Right lobe of liver (tissue), 6 donors: ENCODE measurements around the gene EVL. TPM values are rescaled to one million over a fixed set of nuclear protein-coding genes. Genes with fewer than 3 reads are reported as not detected.

Experiments used
- ATAC-seq, 4 donors: fragments of 200-7000 bp; cut with Tn5 transposase; one replicate each; pipeline ENCODE4 v1.9.1; 2020; ENCODE audit warnings: mild to moderate bottlenecking in 4 of 4, moderate library complexity in 4 of 4
- DNase-seq, 3 donors: peaks; one replicate each; pipeline ENCODE4 v3.0.0-alpha.2; 2020
- H3K27ac ChIP-seq, 3 donors: fragments of 200-600 bp; one replicate each; pipeline ENCODE4 v1.8.0; 2022
- H3K27me3 ChIP-seq, 2 donors: fragments of 200-600 bp; one replicate each; pipeline ENCODE4 v1.8.0; 2022
- H3K36me3 ChIP-seq, 4 donors: fragments of 200-600 bp; sonication (generic) in 1 of 4; one replicate each; pipeline versions ENCODE4 v1.5.1 to v1.8.0; 2017 to 2022; ENCODE audit warnings: control low read depth in 1 of 4
- H3K4me1 ChIP-seq, 4 donors: fragments of 200-600 bp; sonication (generic) in 1 of 4; one replicate each; pipeline versions ENCODE4 v1.5.1 to v1.8.0; 2017 to 2022; ENCODE audit warnings: control low read depth in 1 of 4
- H3K4me3 ChIP-seq, 3 donors: fragments of 200-600 bp; one replicate each; pipeline ENCODE4 v1.8.0; 2022
- H3K9me3 ChIP-seq, 4 donors: fragments of 200-600 bp; sonication (generic) in 1 of 4; one replicate each; pipeline versions ENCODE4 v1.5.1 to v1.8.0; 2017 to 2022; ENCODE audit warnings: control low read depth in 1 of 4
- CTCF ChIP-seq, 4 donors: fragments of 200-600 bp in 3 of 4; fragments of 450-650 bp in 1 of 4; IDR thresholded peaks; one replicate each; pipeline versions ENCODE4 v1.5.1 to v1.8.0; 2016 to 2022; ENCODE audit warnings: antibody characterized with exemption in 4 of 4, mild to moderate bottlenecking in 2 of 4
- POLR2A ChIP-seq: fragments of 450-650 bp; IDR thresholded peaks from one replicate; pipeline ENCODE4 v1.6.1; 2017; ENCODE audit warnings: antibody characterized with exemption, mild to moderate bottlenecking
- WGBS: methylation state at CpG from one replicate; pipeline ENCODE4 v1.1.6; 2018; ENCODE audit warnings: low coverage, low lambda C conversion rate; ENCODE audit not compliant: insufficient coverage; ENCODE audit errors: missing lambda C conversion rate; 5-methylcytosine and 5-hydroxymethylcytosine counted together
- intact Hi-C, 2 donors: fragments of 100-400 bp; cut with DNase I; formaldehyde crosslinking; loops; one replicate each; pipeline versions ENCODE4 v1.11.2 to v1.14.1; 2022
- total RNA-seq, 6 experiments: library from RNA; depleted of rRNA in 2 of 6; stranded (reverse); fragments of >200 nt in 2 of 6; fragmentation: NEBNext Ultra II Directional in 3 of 6; extraction: Animal tissue kit (Norgen Biotek cat#: 25700) in 3 of 6; gene quantifications; one replicate each; pipeline versions ENCODE4 v1.1.0 to v1.2.4, GENCODE V29; 2016 to 2023
- donor health status: DM: no; HTN: yes; CAD: no.
- donor health status: DM: no; HTN: no; CAD: no.
- donor health status: DM: no; HTN: no; CAD: no.
- donor health status: DM: no; HTN: yes; CAD: no.
- donor health status: DM: no; HTN: yes; CAD: no.

Gene EVL
- total RNA-seq, 6 experiments from 2014 or later, result 23.6 to 162 (median 68.4) TPM

GRCh38 chr14:100143934-100144333 is 78.7 kb downstream of the EVL start:
- no peak for ATAC-seq

GRCh38 chr14:100144645-100144995 is 79.4 kb downstream of the EVL start:
- Histone ChIP-seq H3K36me3 (peaks cover 0 to 2% (median 0%) of the 10 kb centered on the region in 4 donors), H3K9me3 (no peaks in the 10 kb centered on the region), H3K4me1 (peaks cover 0 to 13% (median 0%) of the 10 kb centered on the region in 4 donors), H3K4me3 (no peak overlapping the region), H3K27me3 (no peaks in the 10 kb centered on the region), H3K27ac (no peak overlapping the region)
- DNase-seq (no peak), ATAC-seq (peak in 3 of 4 donors; percentile 2 to 9 (median 3))
- no CpG with 5 or more reads among the region's 4 CpGs for WGBS
- TF ChIP-seq POLR2A (no peak), CTCF (IDR thresholded peaks at IDR 0.05) (no peak)
- intact Hi-C loops, result no loop called here

More at GRCh38 chr14:100143934-100144333, 78.7 kb downstream of the EVL start:
- Histone ChIP-seq H3K9me3 (no peaks in the 10 kb centered on the region), H3K4me3 (no peak overlapping the region), H3K27me3 (no peaks in the 10 kb centered on the region), H3K4me1 (peaks cover 0 to 13% (median 0%) of the 10 kb centered on the region in 4 donors), H3K36me3 (peaks cover 0 to 2% (median 0%) of the 10 kb centered on the region in 4 donors), H3K27ac (no peak overlapping the region)
- TF ChIP-seq CTCF (IDR thresholded peaks at IDR 0.05) (no peak), POLR2A (no peak)
- intact Hi-C loops, result no loop called here
- no peak for DNase-seq
- WGBS, result 90% methylated on average over 10 of the region's 23 CpGs

- TF ChIP-seq CTCF (IDR thresholded peaks at IDR 0.05) (no peak), POLR2A (no peak)
- intact Hi-C loops, result no loop called here
- H3K36me3 ChIP-seq, result peaks cover 0 to 2% (median 0%) of the 10 kb centered on the region in 4 donors
- no peak overlapping the region for H3K4me3 ChIP-seq
- peaks cover 0 to 13% (median 0%) of the 10 kb centered on the region in 4 donors for H3K4me1 ChIP-seq
- H3K27me3 ChIP-seq, result no peaks in the 10 kb centered on the region
- H3K27ac ChIP-seq, result no peak overlapping the region
- DNase-seq, result peak in 1 of 3 donors; percentile 65
- no peaks in the 10 kb centered on the region for H3K9me3 ChIP-seq
- no CpG with 5 or more reads among the region's 18 CpGs for WGBS
- ATAC-seq, result peak; percentile 62 to 79 (median 67)
Measured at GRCh38 chr14:100144996-100145646, 79.9 kb downstream of the EVL start.

- H3K4me1 ChIP-seq, result peaks cover 0 to 13% (median 0%) of the 10 kb centered on the region in 4 donors
- 40% methylated on average over 1 of the region's 27 CpGs for WGBS
- H3K9me3 ChIP-seq, result no peaks in the 10 kb centered on the region
- ATAC-seq (no peak), DNase-seq (no peak)
- H3K27ac ChIP-seq, result no peak overlapping the region
- no peaks in the 10 kb centered on the region for H3K36me3 ChIP-seq
- no peak overlapping the region for H3K4me3 ChIP-seq
- intact Hi-C loops, result no loop called here
- TF ChIP-seq CTCF (IDR thresholded peaks at IDR 0.05) (no peak), POLR2A (no peak)
- H3K27me3 ChIP-seq, result no peaks in the 10 kb centered on the region
Measured at GRCh38 chr14:100145682-100146464, 80.7 kb downstream of the EVL start.
